LNCAP (cell line): Measurements from ENCODE around the gene FABP7.

Source experiments
- TF ChIP-seq, protein P1 (sequence below): fragments of 450-650 bp; IDR thresholded peaks from 2 replicates; pipeline ENCODE4 v1.5.1; 2017; ENCODE audit warnings: mild to moderate bottlenecking

FABP7 gene

GRCh38 chr6:122779667-122780066 lies at the start of gene FABP7:
Gene FABP7, plus strand, starts transcription at chr6:122779716. Its CDS starts 79 bp downstream, at chr6:122779795.
- TF ChIP-seq, protein P1, sequence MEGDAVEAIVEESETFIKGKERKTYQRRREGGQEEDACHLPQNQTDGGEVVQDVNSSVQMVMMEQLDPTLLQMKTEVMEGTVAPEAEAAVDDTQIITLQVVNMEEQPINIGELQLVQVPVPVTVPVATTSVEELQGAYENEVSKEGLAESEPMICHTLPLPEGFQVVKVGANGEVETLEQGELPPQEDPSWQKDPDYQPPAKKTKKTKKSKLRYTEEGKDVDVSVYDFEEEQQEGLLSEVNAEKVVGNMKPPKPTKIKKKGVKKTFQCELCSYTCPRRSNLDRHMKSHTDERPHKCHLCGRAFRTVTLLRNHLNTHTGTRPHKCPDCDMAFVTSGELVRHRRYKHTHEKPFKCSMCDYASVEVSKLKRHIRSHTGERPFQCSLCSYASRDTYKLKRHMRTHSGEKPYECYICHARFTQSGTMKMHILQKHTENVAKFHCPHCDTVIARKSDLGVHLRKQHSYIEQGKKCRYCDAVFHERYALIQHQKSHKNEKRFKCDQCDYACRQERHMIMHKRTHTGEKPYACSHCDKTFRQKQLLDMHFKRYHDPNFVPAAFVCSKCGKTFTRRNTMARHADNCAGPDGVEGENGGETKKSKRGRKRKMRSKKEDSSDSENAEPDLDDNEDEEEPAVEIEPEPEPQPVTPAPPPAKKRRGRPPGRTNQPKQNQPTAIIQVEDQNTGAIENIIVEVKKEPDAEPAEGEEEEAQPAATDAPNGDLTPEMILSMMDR, result no peak

DNA sequence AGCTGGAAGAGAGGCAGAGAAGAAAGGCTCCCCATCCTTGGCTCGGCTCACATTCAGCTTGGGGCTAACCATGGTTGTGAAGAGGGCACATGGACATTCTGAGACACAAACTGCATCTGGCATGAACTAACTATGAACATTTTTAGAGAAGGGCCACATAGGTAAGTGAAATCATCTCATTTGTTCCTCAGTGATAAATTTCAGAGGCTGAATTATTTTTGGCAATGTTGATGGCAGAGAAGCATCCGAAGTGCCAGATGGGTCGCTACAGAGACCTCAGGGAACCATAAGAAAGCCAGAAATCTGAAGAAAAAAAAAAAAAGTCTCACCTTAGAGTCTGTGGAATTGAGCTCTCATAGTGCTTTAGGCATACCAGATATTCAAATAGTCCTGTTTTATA lies 49.2 kb upstream of the FABP7 start:
- TF ChIP-seq, protein P1, result no peak

- TF ChIP-seq, protein P1, result peak; percentile 74
These were observed 48.6 kb upstream of the FABP7 start for GRCh38 chr6:122730775-122731386.

GRCh38 chr6:122733259-122733658 lies 46.3 kb upstream of the FABP7 start:
- TF ChIP-seq, protein P1, result no peak

- TF ChIP-seq, protein P1, result no peak
These were observed 44.8 kb upstream of the FABP7 start for GRCh38 chr6:122734529-122735395.

- TF ChIP-seq, protein P1, result no peak
These were observed 43.9 kb upstream of the FABP7 start for GRCh38 chr6:122735582-122735981.

DNA sequence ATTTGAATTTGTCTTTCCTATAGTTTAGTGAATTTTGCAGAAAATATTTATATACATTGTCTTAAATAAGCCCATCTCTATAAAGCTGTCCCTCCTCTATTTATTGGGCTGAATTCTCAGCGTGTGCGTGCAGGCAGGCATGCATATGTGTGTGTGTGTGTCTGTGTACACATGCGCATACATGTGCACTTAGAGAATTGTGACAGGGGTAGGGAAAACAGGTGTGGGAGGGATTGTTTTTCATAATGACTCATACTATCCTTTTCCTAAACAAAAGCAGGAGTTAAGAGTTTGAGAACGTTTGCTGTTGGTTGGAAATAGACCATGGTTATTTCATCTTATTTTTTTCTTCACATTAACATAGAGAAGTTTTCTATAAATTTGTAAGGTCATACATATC lies 43.4 kb upstream of the FABP7 start:
- TF ChIP-seq, protein P1, result no peak
